Endodermal cell (in vitro differentiated cells): ENCODE data around the gene GSAP. TPM values are rescaled to one million over a fixed set of nuclear protein-coding genes. Genes with fewer than 3 reads are reported as not detected.

Experiments used
- DNase-seq: peaks from one replicate; pipeline ENCODE4 v3.0.0-alpha.2; 2017
- H3K27ac ChIP-seq: 2 replicates; pipeline ENCODE4 v1.5.1; 2013; ENCODE audit warnings: mild to moderate bottlenecking, low read depth, low read length, moderate library complexity
- H3K27me3 ChIP-seq: 2 replicates; pipeline ENCODE4 v1.6.1; 2013; ENCODE audit warnings: mild to moderate bottlenecking, low read length, moderate library complexity; ENCODE audit not compliant: insufficient read depth, control insufficient read depth, poor library complexity, severe bottlenecking
- H3K36me3 ChIP-seq: 2 replicates; pipeline ENCODE4 v1.7.0; 2013; ENCODE audit warnings: mild to moderate bottlenecking, low read length, moderate library complexity; ENCODE audit not compliant: control insufficient read depth, insufficient read depth
- H3K4me1 ChIP-seq: one replicate; pipeline ENCODE4 v1.7.0; 2013; ENCODE audit warnings: low read length; ENCODE audit not compliant: control insufficient read depth, insufficient read depth
- H3K4me3 ChIP-seq: 2 replicates; pipeline ENCODE4 v1.5.1; 2013; ENCODE audit warnings: mild to moderate bottlenecking, low read length, moderate library complexity
- H3K9ac ChIP-seq: 2 replicates; pipeline ENCODE4 v1.6.1; 2013; ENCODE audit warnings: mild to moderate bottlenecking, low read length, moderate library complexity; ENCODE audit not compliant: poor library complexity, severe bottlenecking; ENCODE audit errors: extremely low read depth
- H3K9me3 ChIP-seq: 2 replicates; pipeline ENCODE4 v1.6.1; 2013; ENCODE audit warnings: mild to moderate bottlenecking, low read length, moderate library complexity; ENCODE audit not compliant: control insufficient read depth
- H3K27ac Mint-ChIP-seq: 2 replicates; pipeline ENCODE4 v1.8.0; 2020; ENCODE audit warnings: mixed read lengths
- H3K27me3 Mint-ChIP-seq: 2 replicates; pipeline ENCODE4 v1.8.0; 2021; ENCODE audit warnings: mild to moderate bottlenecking, mixed read lengths; ENCODE audit not compliant: insufficient read depth
- H3K36me3 Mint-ChIP-seq: 2 replicates; pipeline ENCODE4 v1.8.0; 2020; ENCODE audit warnings: low read depth, mixed read lengths
- H3K4me1 Mint-ChIP-seq: 2 replicates; pipeline ENCODE4 v1.8.0; 2020; ENCODE audit warnings: mixed read lengths
- H3K4me3 Mint-ChIP-seq: 2 replicates; pipeline ENCODE4 v1.8.0; 2020; ENCODE audit warnings: mild to moderate bottlenecking, moderate library complexity, mixed read lengths
- H3K9me3 Mint-ChIP-seq: 2 replicates; pipeline ENCODE4 v1.8.0; 2020; ENCODE audit warnings: mild to moderate bottlenecking, mixed read lengths
- CTCF ChIP-seq: fragments of 200-600 bp; sonication (generic); conservative IDR thresholded peaks from 2 replicates; pipeline ENCODE4 v1.5.0; 2021; ENCODE audit warnings: antibody characterized with exemption, mild to moderate bottlenecking
- WGBS, 2 experiments: methylation state at CpG; one replicate each; pipeline versions ENCODE4 v1.1.5 to v1.1.7; 2013; ENCODE audit warnings: missing lambda C conversion rate in 2 of 2, mixed read lengths in 1 of 2; ENCODE audit not compliant: insufficient coverage in 1 of 2, insufficient read length in 1 of 2; 5-methylcytosine and 5-hydroxymethylcytosine counted together
- total RNA-seq, 2 donors: library from RNA; stranded (reverse); fragmentation: NEBNext Ultra II Directional in 1 of 2; extraction: Animal tissue kit (Norgen Biotek cat#: 25700) in 1 of 2; gene quantifications; 2 replicates in 1 of 2; 3 replicates in 1 of 2; pipeline ENCODE4 v1.2.1, GENCODE V29; 2021

The GSAP gene
- total RNA-seq, 2 donors from 2014 or later, result 0.82 to 0.90 TPM

- H3K4me1 ChIP-seq, result no peaks in the 10 kb centered on the region
- H3K27me3 ChIP-seq, result no peaks in the 10 kb centered on the region
- H3K4me3 Mint-ChIP-seq, result no peak overlapping the region
- no peak for TF ChIP-seq CTCF
- no peak overlapping the region for H3K27ac ChIP-seq
- no peak overlapping the region for H3K4me3 ChIP-seq
- no peaks in the 10 kb centered on the region for H3K9me3 ChIP-seq
- H3K36me3 ChIP-seq, result no peaks in the 10 kb centered on the region
- H3K9me3 Mint-ChIP-seq, result no peaks in the 10 kb centered on the region
- H3K4me1 Mint-ChIP-seq, result peaks cover 8% of the 10 kb centered on the region
- no peaks in the 10 kb centered on the region for H3K36me3 Mint-ChIP-seq
- no peak overlapping the region for H3K27ac Mint-ChIP-seq
- no peak for DNase-seq
- WGBS, 2 experiments, result 100% methylated on average over 1 of the region's 1 CpG
- no peak overlapping the region for H3K9ac ChIP-seq
- no peaks in the 10 kb centered on the region for H3K27me3 Mint-ChIP-seq
Observed at GRCh38 chr7:77318019-77318418, 98.1 kb downstream of the GSAP start.

GRCh38 chr7:77316219-77316978 lies 99.8 kb downstream of the GSAP start:
- H3K36me3 ChIP-seq, result no peaks in the 10 kb centered on the region
- H3K4me1 Mint-ChIP-seq, result peaks cover under 1% of the 10 kb centered on the region
- TF ChIP-seq CTCF, result no peak
- no peak overlapping the region for H3K9ac ChIP-seq
- H3K27ac ChIP-seq, result no peak overlapping the region
- no peak overlapping the region for H3K4me3 Mint-ChIP-seq
- H3K4me3 ChIP-seq, result no peak overlapping the region
- H3K27ac Mint-ChIP-seq, result no peak overlapping the region
- no peaks in the 10 kb centered on the region for H3K27me3 ChIP-seq
- 70% methylated on average over 2 of the region's 2 CpGs; no CpG with 5 or more reads in 1 of the 2 experiments for WGBS, 2 experiments
- H3K9me3 Mint-ChIP-seq, result no peaks in the 10 kb centered on the region
- H3K36me3 Mint-ChIP-seq, result no peaks in the 10 kb centered on the region
- H3K9me3 ChIP-seq, result no peaks in the 10 kb centered on the region
- no peak for DNase-seq
- no peaks in the 10 kb centered on the region for H3K4me1 ChIP-seq
- H3K27me3 Mint-ChIP-seq, result no peaks in the 10 kb centered on the region

GRCh38 chr7:77315182-77315591 lies 101.0 kb downstream of the GSAP start:
- WGBS, 2 experiments, result 90 to 94% methylated on average over 2 to 3 of the region's 3 CpGs
- Histone ChIP-seq H3K4me1 (no peaks in the 10 kb centered on the region), H3K27me3 (no peaks in the 10 kb centered on the region), H3K4me3 (no peak overlapping the region), H3K27ac (no peak overlapping the region), H3K9me3 (no peaks in the 10 kb centered on the region), H3K36me3 (no peaks in the 10 kb centered on the region), H3K9ac (no peak overlapping the region)
- TF ChIP-seq CTCF, result no peak
- no peak overlapping the region for H3K4me3 Mint-ChIP-seq
- H3K4me1 Mint-ChIP-seq, result peaks cover 1% of the 10 kb centered on the region
- H3K36me3 Mint-ChIP-seq, result no peaks in the 10 kb centered on the region
- no peaks in the 10 kb centered on the region for H3K27me3 Mint-ChIP-seq
- no peak overlapping the region for H3K27ac Mint-ChIP-seq
- H3K9me3 Mint-ChIP-seq, result no peaks in the 10 kb centered on the region
- no peak for DNase-seq
